GM18907 (cell line): ENCODE measurements around the gene GJA4.
"Not testable (repeated sequence)": the region's sequence is repeated elsewhere in the genome, so short reads cannot be mapped to it uniquely, and the experiment has no call there.

ENCODE experiments used
- ATAC-seq: cut with Tn5 transposase; IDR thresholded peaks from one replicate; pipeline ENCODE4 v1.9.1; 2021; ENCODE audit warnings: mild to moderate bottlenecking, moderate library complexity; ENCODE audit not compliant: unreplicated experiment

GJA4 gene

GRCh38 chr1:34787461-34788420 lies 5.1 kb upstream of the GJA4 start:
- ATAC-seq, result no peak

- no peak for ATAC-seq
These were observed 1.8 kb upstream of the GJA4 start for GRCh38 chr1:34790985-34791384.

GRCh38 chr1:34792424-34792823 lies 375 bp upstream of the GJA4 start:
- ATAC-seq, result no peak

GRCh38 chr1:34794001-34794789 lies 1.4 kb downstream of the GJA4 start:
- no peak for ATAC-seq

GRCh38 chr1:34794790-34795180 lies 2.0 kb downstream of the GJA4 start:
- no peak for ATAC-seq

GRCh38 chr1:34795916-34796315 lies 3.1 kb downstream of the GJA4 start:
- no peak for ATAC-seq

- ATAC-seq, result peak; percentile 74
These were observed 4.2 kb downstream of the GJA4 start for GRCh38 chr1:34796990-34797389.

- no peak for ATAC-seq
These were observed 7.4 kb downstream of the GJA4 start for GRCh38 chr1:34800214-34800613.

- ATAC-seq, result no peak
These were observed 11.0 kb downstream of the GJA4 start for GRCh38 chr1:34803770-34804169.

GRCh38 chr1:34806396-34806795 lies 13.6 kb downstream of the GJA4 start:
- ATAC-seq, result no peak

- no peak for ATAC-seq
These were observed 15.4 kb downstream of the GJA4 start for GRCh38 chr1:34808051-34808810.

- ATAC-seq, result not testable (repeated sequence)
These were observed 18.0 kb downstream of the GJA4 start for GRCh38 chr1:34810781-34811180.

GRCh38 chr1:34816332-34816731 lies 23.5 kb downstream of the GJA4 start:
- no peak for ATAC-seq

- no peak for ATAC-seq
These were observed 24.0 kb downstream of the GJA4 start for GRCh38 chr1:34816778-34817177.

GRCh38 chr1:34818862-34819261 lies 26.1 kb downstream of the GJA4 start:
- not testable (repeated sequence) for ATAC-seq

GRCh38 chr1:34822202-34822601 lies 29.4 kb downstream of the GJA4 start:
- ATAC-seq, result no peak

- ATAC-seq, result no peak
These were observed 32.1 kb downstream of the GJA4 start for GRCh38 chr1:34824817-34825454.

- no peak for ATAC-seq
These were observed 32.8 kb downstream of the GJA4 start for GRCh38 chr1:34825455-34826091.

- ATAC-seq, result no peak
These were observed 34.6 kb downstream of the GJA4 start for GRCh38 chr1:34827341-34827941.

GRCh38 chr1:34828611-34829010 lies 35.8 kb downstream of the GJA4 start:
- ATAC-seq, result no peak
